ENCODE data around the gene APOA1.

The APOA1 gene

GRCh38 chr11:116853461-116854073 is 16.1 kb upstream of the APOA1 start:
- peak; percentile 85 for DNase-seq (ENCODE audit: low read depth)
- TF ChIP-seq CTCF (IDR thresholded peaks at IDR 0.05; ENCODE audit: low read depth, low read length, missing control alignments) = no peak
- in situ Hi-C loops (cut with HindIII; ENCODE audit: low sequenced_read_pairs) = no loop called here
- no peak overlapping the region for H3K4me3 ChIP-seq (ENCODE audit: low read depth, low read length)

GRCh38 chr11:116852261-116853031 is 15.0 kb upstream of the APOA1 start:
- in situ Hi-C loops (cut with HindIII; ENCODE audit: low sequenced_read_pairs) = no loop called here
- H3K4me3 ChIP-seq (ENCODE audit: low read depth, low read length) = no peak overlapping the region
- DNase-seq (ENCODE audit: low read depth) = no peak
- no peak for TF ChIP-seq CTCF (IDR thresholded peaks at IDR 0.05; ENCODE audit: low read depth, low read length, missing control alignments)

GRCh38 chr11:116851626-116852025 is 14.2 kb upstream of the APOA1 start:
- no peak for TF ChIP-seq CTCF (IDR thresholded peaks at IDR 0.05; ENCODE audit: low read depth, low read length, missing control alignments)
- in situ Hi-C loops (cut with HindIII; ENCODE audit: low sequenced_read_pairs) = no loop called here
- no peak overlapping the region for H3K4me3 ChIP-seq (ENCODE audit: low read depth, low read length)
- DNase-seq (ENCODE audit: low read depth) = no peak

- in situ Hi-C loops (cut with HindIII; ENCODE audit: low sequenced_read_pairs) = no loop called here
- H3K4me3 ChIP-seq (ENCODE audit: low read depth, low read length) = no peak overlapping the region
- DNase-seq (ENCODE audit: low read depth) = no peak
- no peak for TF ChIP-seq CTCF (IDR thresholded peaks at IDR 0.05; ENCODE audit: low read depth, low read length, missing control alignments)
These were observed 12.1 kb upstream of the APOA1 start for GRCh38 chr11:116849486-116849885.

- H3K4me3 ChIP-seq (ENCODE audit: low read depth, low read length) = no peak overlapping the region
- in situ Hi-C loops (cut with HindIII; ENCODE audit: low sequenced_read_pairs) = no loop called here
- DNase-seq (ENCODE audit: low read depth) = no peak
- no peak for TF ChIP-seq CTCF (IDR thresholded peaks at IDR 0.05; ENCODE audit: low read depth, low read length, missing control alignments)
These were observed 11.6 kb upstream of the APOA1 start for GRCh38 chr11:116849060-116849459.

- no peak for TF ChIP-seq CTCF (IDR thresholded peaks at IDR 0.05; ENCODE audit: low read depth, low read length, missing control alignments)
- H3K4me3 ChIP-seq (ENCODE audit: low read depth, low read length) = no peak overlapping the region
- in situ Hi-C loops (cut with HindIII; ENCODE audit: low sequenced_read_pairs) = no loop called here
- DNase-seq (ENCODE audit: low read depth) = no peak
These were observed 10.2 kb upstream of the APOA1 start for GRCh38 chr11:116847612-116848011.

Data from astrocyte of the cerebellum (primary cell).